ENCODE measurements around the gene KCNIP2. TPM values are rescaled to one million over a fixed set of nuclear protein-coding genes. Genes with fewer than 3 reads are reported as not detected.
A peak's percentile ranks its signal among the peaks of the same experiment; 100 is the strongest.

The KCNIP2 gene
- total RNA-seq, 1 donor: 0.86 TPM

- H3K4me3 ChIP-seq (ENCODE audit: low read depth, low read length): peak within 1 kb of the TSS; percentile 99
- peak; percentile 100 for DNase-seq (ENCODE audit: low read depth)
- TF ChIP-seq, protein P1, sequence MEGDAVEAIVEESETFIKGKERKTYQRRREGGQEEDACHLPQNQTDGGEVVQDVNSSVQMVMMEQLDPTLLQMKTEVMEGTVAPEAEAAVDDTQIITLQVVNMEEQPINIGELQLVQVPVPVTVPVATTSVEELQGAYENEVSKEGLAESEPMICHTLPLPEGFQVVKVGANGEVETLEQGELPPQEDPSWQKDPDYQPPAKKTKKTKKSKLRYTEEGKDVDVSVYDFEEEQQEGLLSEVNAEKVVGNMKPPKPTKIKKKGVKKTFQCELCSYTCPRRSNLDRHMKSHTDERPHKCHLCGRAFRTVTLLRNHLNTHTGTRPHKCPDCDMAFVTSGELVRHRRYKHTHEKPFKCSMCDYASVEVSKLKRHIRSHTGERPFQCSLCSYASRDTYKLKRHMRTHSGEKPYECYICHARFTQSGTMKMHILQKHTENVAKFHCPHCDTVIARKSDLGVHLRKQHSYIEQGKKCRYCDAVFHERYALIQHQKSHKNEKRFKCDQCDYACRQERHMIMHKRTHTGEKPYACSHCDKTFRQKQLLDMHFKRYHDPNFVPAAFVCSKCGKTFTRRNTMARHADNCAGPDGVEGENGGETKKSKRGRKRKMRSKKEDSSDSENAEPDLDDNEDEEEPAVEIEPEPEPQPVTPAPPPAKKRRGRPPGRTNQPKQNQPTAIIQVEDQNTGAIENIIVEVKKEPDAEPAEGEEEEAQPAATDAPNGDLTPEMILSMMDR (IDR thresholded peaks at IDR 0.05; ENCODE audit: insufficient read depth, low read depth, low read length): no peak
Observed at GRCh38 chr10:101818119-101818871, 25.3 kb downstream of the KCNIP2 start, which contains the start of gene OGA. TSS of gene OGA (minus strand) at chr10:101818444. CDS start at chr10:101818022, 422 bp downstream.

DNA sequence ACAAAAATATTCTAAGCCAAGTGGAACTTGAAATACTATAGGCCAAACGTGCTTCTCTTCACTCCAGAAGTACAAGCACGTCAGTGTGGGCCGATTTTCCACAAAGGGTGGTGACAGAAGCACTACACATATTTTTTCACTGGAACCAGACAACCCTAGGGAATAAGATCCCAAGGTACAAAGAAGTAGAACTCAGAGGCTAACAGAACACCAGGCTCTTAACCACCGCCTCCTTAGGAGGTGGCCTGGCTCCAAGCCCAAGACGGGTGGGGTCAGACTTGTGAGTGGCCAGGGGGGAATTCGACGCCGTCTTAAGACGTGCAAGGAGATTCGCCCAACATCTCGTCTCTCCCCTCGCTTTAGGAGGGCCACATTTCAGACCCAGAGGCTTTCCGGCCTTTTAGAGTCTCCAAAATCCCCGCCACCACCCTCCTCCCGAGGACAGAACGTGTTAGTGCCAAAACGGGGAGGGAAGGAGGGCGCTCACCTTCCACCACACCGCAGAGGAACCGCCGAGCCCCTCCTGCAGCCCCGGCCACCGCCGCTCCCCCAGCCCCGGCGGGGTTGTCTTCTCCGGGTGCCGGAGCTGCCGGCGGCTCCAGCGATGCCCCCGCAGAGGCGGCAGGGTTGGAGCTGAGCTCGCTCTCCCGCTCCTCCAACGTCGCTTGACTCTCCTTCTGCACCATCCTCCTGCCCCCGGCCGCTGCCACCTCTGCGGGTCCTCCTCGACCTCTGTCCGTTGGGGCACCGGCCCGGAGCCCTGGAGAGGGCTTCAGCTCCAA, 26.1 kb downstream of the KCNIP2 start:
- peak; percentile 96 for DNase-seq (ENCODE audit: low read depth)
- peak overlapping the region; percentile 99 for H3K4me3 ChIP-seq (ENCODE audit: low read depth, low read length)
- TF ChIP-seq, protein P1 (IDR thresholded peaks at IDR 0.05; ENCODE audit: insufficient read depth, low read depth, low read length): no peak

DNA sequence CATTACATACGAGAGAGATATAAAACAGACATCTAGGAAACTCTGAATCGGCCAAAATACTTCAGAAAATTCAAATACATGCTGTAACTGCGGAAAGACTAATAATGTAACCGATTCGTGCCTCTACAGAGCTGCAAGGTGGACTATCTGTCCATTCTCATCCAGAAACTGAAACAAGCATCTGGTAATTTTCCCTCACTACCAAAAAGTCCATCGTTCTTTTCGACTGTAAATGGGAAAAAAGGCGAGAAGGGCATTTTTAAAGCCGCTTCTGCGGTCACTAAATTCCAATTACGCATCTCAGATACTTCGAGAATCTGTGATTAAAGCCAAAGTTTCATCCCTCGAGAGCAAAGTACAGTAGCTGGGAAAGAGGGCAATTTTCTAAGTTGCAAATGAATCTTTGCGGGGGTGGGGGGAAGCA, 26.7 kb downstream of the KCNIP2 start:
- no peak for DNase-seq (ENCODE audit: low read depth)
- peak overlapping the region; percentile 99 for H3K4me3 ChIP-seq (ENCODE audit: low read depth, low read length)
- TF ChIP-seq, protein P1 (IDR thresholded peaks at IDR 0.05; ENCODE audit: insufficient read depth, low read depth, low read length): no peak

DNA sequence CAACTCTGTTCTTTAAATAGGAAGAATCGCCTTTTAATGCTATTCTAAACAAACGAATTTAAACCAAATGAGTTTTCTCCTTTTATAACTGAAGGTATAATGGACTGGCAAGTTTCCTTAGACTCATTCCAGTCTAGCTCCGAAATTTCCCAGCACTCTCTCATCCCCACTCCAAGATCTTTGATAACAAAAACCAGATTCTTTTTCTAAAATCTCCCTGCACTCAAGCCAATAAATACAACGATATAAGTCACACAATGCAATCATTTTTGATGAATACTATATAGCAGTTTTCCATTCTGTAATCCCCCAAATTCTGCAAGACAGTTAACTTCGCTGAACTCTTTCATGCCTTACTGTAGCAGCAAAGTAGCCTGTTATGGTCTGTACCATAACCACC, 27.2 kb downstream of the KCNIP2 start:
- no peak for DNase-seq (ENCODE audit: low read depth)
- peak overlapping the region; percentile 99 for H3K4me3 ChIP-seq (ENCODE audit: low read depth, low read length)
- TF ChIP-seq, protein P1 (IDR thresholded peaks at IDR 0.05; ENCODE audit: insufficient read depth, low read depth, low read length): no peak

- peak overlapping the region; percentile 99 for H3K4me3 ChIP-seq (ENCODE audit: low read depth, low read length)
- TF ChIP-seq, protein P1 (IDR thresholded peaks at IDR 0.05; ENCODE audit: insufficient read depth, low read depth, low read length): no peak
- DNase-seq (ENCODE audit: low read depth): no peak
Observed at GRCh38 chr10:101814466-101815071, 29.0 kb downstream of the KCNIP2 start.

DNA sequence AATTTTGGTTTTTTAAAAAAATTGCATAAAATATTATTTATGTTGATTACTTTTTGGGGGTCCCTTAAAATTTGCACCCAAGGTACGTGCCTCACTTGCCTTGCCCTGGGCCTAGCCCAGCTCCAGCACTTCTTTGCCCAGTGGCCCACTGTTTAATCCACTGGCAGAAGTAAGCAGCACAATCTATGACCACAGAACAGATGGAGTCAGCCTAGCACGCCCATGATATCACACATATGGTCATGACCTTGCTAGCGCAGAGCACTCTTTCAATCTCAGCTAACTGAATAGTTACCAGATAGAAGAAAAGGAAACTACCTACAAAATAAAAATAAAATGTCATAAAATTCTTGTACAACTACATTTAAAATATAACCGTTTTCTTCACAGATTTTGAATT, 31.0 kb downstream of the KCNIP2 start:
- no peak for DNase-seq (ENCODE audit: low read depth)
- TF ChIP-seq, protein P1 (IDR thresholded peaks at IDR 0.05; ENCODE audit: insufficient read depth, low read depth, low read length): no peak
- no peak overlapping the region for H3K4me3 ChIP-seq (ENCODE audit: low read depth, low read length)
